ENCODE results near the gene ASAH2B. TPM values are rescaled to one million over a fixed set of nuclear protein-coding genes. Genes with fewer than 3 reads are reported as not detected.
"Not testable (repeated sequence)": the region's sequence is repeated elsewhere in the genome, so short reads cannot be mapped to it uniquely, and the experiment has no call there.

Gene ASAH2B
- total RNA-seq, 5 donors from 2014 or later (not counting 1 experiment from before 2014, with no cell fraction given), result 1.9 to 6.6 (median 4.4) TPM

- 90% methylated on average over 5 of the region's 13 CpGs for WGBS (ENCODE audit: insufficient coverage)
- POLR2A ChIA-PET, result not testable (repeated sequence)
Observed at GRCh38 chr10:50710241-50710640, 29.5 kb upstream of the ASAH2B start.

GRCh38 chr10:50723812-50724211, 15.9 kb upstream of the ASAH2B start:
- H3K27me3 ChIP-seq (replicated peaks in 1 of 2; ENCODE audit: control insufficient read depth in 2 of 2, extremely low read depth in 1 of 2, insufficient read depth in 2 of 2, low read length in 1 of 2); H3K9me3 Mint-ChIP-seq; H3K4me1 Mint-ChIP-seq; POLR2A ChIA-PET; H3K4me3 ChIP-seq (ENCODE audit: control insufficient read depth in 1 of 2, extremely low read depth in 1 of 2, low read length in 1 of 2); H3K4me3 Mint-ChIP-seq; H3K27ac Mint-ChIP-seq; H3K36me3 Mint-ChIP-seq; H3K36me3 ChIP-seq (ENCODE audit: control insufficient read depth in 2 of 2, extremely low read depth in 1 of 2, insufficient read depth in 1 of 2, low read length in 1 of 2); H3K27ac ChIP-seq (ENCODE audit: low read length); DNase-seq; H3K9me3 ChIP-seq; H3K4me1 ChIP-seq (ENCODE audit: control insufficient read depth in 1 of 2, extremely low read depth in 1 of 2, insufficient read depth in 2 of 2, low read length in 2 of 2); CTCF ChIA-PET; ATAC-seq (replicated peaks in 1 of 4): not testable (repeated sequence)
- H3K27me3 Mint-ChIP-seq, result peaks cover 31 to 35% of the 10 kb centered on the region in 2 donors
- WGBS (ENCODE audit: insufficient coverage), result 0% methylated on average over 1 of the region's 5 CpGs

More at GRCh38 chr10:50710241-50710640, 29.5 kb upstream of the ASAH2B start:
- H3K27ac ChIP-seq (ENCODE audit: low read length); H3K4me3 Mint-ChIP-seq; H3K4me1 ChIP-seq (ENCODE audit: control insufficient read depth in 1 of 2, extremely low read depth in 1 of 2, insufficient read depth in 2 of 2, low read length in 2 of 2); H3K27me3 ChIP-seq (replicated peaks in 1 of 2; ENCODE audit: control insufficient read depth in 2 of 2, extremely low read depth in 1 of 2, insufficient read depth in 2 of 2, low read length in 1 of 2); H3K36me3 Mint-ChIP-seq; DNase-seq; H3K4me3 ChIP-seq (ENCODE audit: control insufficient read depth in 1 of 2, extremely low read depth in 1 of 2, low read length in 1 of 2); CTCF ChIA-PET; H3K36me3 ChIP-seq (ENCODE audit: control insufficient read depth in 2 of 2, extremely low read depth in 1 of 2, insufficient read depth in 1 of 2, low read length in 1 of 2); H3K27me3 Mint-ChIP-seq; ATAC-seq (replicated peaks in 1 of 4); H3K4me1 Mint-ChIP-seq; H3K27ac Mint-ChIP-seq; H3K9me3 Mint-ChIP-seq; H3K9me3 ChIP-seq: not testable (repeated sequence)

GRCh38 chr10:50728112-50728511, 11.6 kb upstream of the ASAH2B start:
- POLR2A ChIA-PET; H3K9me3 Mint-ChIP-seq; H3K27ac Mint-ChIP-seq; H3K27ac ChIP-seq (ENCODE audit: low read length); H3K4me3 Mint-ChIP-seq; H3K27me3 ChIP-seq (replicated peaks in 1 of 2; ENCODE audit: control insufficient read depth in 2 of 2, extremely low read depth in 1 of 2, insufficient read depth in 2 of 2, low read length in 1 of 2); CTCF ChIA-PET; ATAC-seq (replicated peaks in 1 of 4); H3K36me3 Mint-ChIP-seq; DNase-seq; H3K9me3 ChIP-seq; H3K36me3 ChIP-seq (ENCODE audit: control insufficient read depth in 2 of 2, extremely low read depth in 1 of 2, insufficient read depth in 1 of 2, low read length in 1 of 2); H3K4me1 Mint-ChIP-seq; H3K4me1 ChIP-seq (ENCODE audit: control insufficient read depth in 1 of 2, extremely low read depth in 1 of 2, insufficient read depth in 2 of 2, low read length in 2 of 2); H3K4me3 ChIP-seq (ENCODE audit: control insufficient read depth in 1 of 2, extremely low read depth in 1 of 2, low read length in 1 of 2): not testable (repeated sequence)
- WGBS (ENCODE audit: insufficient coverage), result 55% methylated on average over 1 of the region's 2 CpGs
- H3K27me3 Mint-ChIP-seq, result peaks cover 32 to 39% of the 10 kb centered on the region in 2 donors

- H3K27ac Mint-ChIP-seq, result peak overlapping the region; percentile 85 to 95
- H3K36me3 Mint-ChIP-seq; POLR2A ChIA-PET; H3K9me3 ChIP-seq; H3K27me3 ChIP-seq (replicated peaks in 1 of 2; ENCODE audit: control insufficient read depth in 2 of 2, extremely low read depth in 1 of 2, insufficient read depth in 2 of 2, low read length in 1 of 2); CTCF ChIA-PET; H3K27me3 Mint-ChIP-seq; H3K36me3 ChIP-seq (ENCODE audit: control insufficient read depth in 2 of 2, extremely low read depth in 1 of 2, insufficient read depth in 1 of 2, low read length in 1 of 2); H3K9me3 Mint-ChIP-seq: not testable (repeated sequence)
- peak overlapping the region; percentile 87 to 89 for H3K4me3 ChIP-seq (ENCODE audit: control insufficient read depth in 1 of 2, extremely low read depth in 1 of 2, low read length in 1 of 2)
- DNase-seq (peak in 1 of 35 experiments; percentile 2), ATAC-seq (replicated peaks in 1 of 4) (peak in 2 of 4 experiments; percentile 18 to 21)
- H3K4me1 ChIP-seq (ENCODE audit: control insufficient read depth in 1 of 2, extremely low read depth in 1 of 2, insufficient read depth in 2 of 2, low read length in 2 of 2), result peaks cover 5 to 17% of the 10 kb centered on the region in 2 experiments
- H3K27ac ChIP-seq (ENCODE audit: low read length), result peak overlapping the region; percentile 74
- H3K4me3 Mint-ChIP-seq, result peak overlapping the region; percentile 95 to 99 (median 96)
- WGBS (ENCODE audit: insufficient coverage), result 50% methylated on average over 13 of the region's 23 CpGs
- peaks cover 28 to 41% (median 34%) of the 10 kb centered on the region in 3 donors for H3K4me1 Mint-ChIP-seq
Observed at GRCh38 chr10:50738987-50739617, 634 bp upstream of the ASAH2B start.

GRCh38 chr10:50740293-50740648, 535 bp downstream of the ASAH2B start:
- ATAC-seq (replicated peaks in 1 of 4), result peak; percentile 40 to 56 (median 50)
- ChIA-PET CTCF (interaction anchor here in 1 of 2 donors (0.6 kb wide), 1 partner anchor 1220 kb away, joined by 4 read pairs; no protein-coding TSS in a partner anchor), POLR2A (interaction anchor here in 1 of 2 donors (0.7 kb wide), 1 partner anchor 320 kb away, joined by 3 read pairs; no protein-coding TSS in a partner anchor)
- H3K4me1 Mint-ChIP-seq, result peaks cover 28 to 41% (median 34%) of the 10 kb centered on the region in 3 donors
- peak in 8 of 35 experiments; percentile 1 to 42 (median 10) for DNase-seq
- no peaks in the 10 kb centered on the region for H3K36me3 ChIP-seq (ENCODE audit: control insufficient read depth in 2 of 2, extremely low read depth in 1 of 2, insufficient read depth in 1 of 2, low read length in 1 of 2)
- H3K4me3 Mint-ChIP-seq, result peak overlapping the region; percentile 95 to 99 (median 96)
- peak overlapping the region; percentile 87 to 89 for H3K4me3 ChIP-seq (ENCODE audit: control insufficient read depth in 1 of 2, extremely low read depth in 1 of 2, low read length in 1 of 2)
- 7% methylated on average over 3 of the region's 8 CpGs for WGBS (ENCODE audit: insufficient coverage)
- peaks cover 5 to 17% of the 10 kb centered on the region in 2 experiments for H3K4me1 ChIP-seq (ENCODE audit: control insufficient read depth in 1 of 2, extremely low read depth in 1 of 2, insufficient read depth in 2 of 2, low read length in 2 of 2)
- H3K27me3 Mint-ChIP-seq, result no peaks in the 10 kb centered on the region
- H3K27ac Mint-ChIP-seq, result peak overlapping the region; percentile 85 to 95
- no peaks in the 10 kb centered on the region for H3K36me3 Mint-ChIP-seq
- H3K9me3 Mint-ChIP-seq, result no peaks in the 10 kb centered on the region
- H3K27me3 ChIP-seq (replicated peaks in 1 of 2; ENCODE audit: control insufficient read depth in 2 of 2, extremely low read depth in 1 of 2, insufficient read depth in 2 of 2, low read length in 1 of 2), result no peaks in the 10 kb centered on the region
- H3K27ac ChIP-seq (ENCODE audit: low read length), result peak overlapping the region; percentile 74
- no peaks in the 10 kb centered on the region for H3K9me3 ChIP-seq

GRCh38 chr10:50742820-50743219, 3.1 kb downstream of the ASAH2B start:
- H3K36me3 ChIP-seq (ENCODE audit: control insufficient read depth in 2 of 2, extremely low read depth in 1 of 2, insufficient read depth in 1 of 2, low read length in 1 of 2); CTCF ChIA-PET; H3K4me3 Mint-ChIP-seq; H3K9me3 Mint-ChIP-seq; H3K4me3 ChIP-seq (ENCODE audit: control insufficient read depth in 1 of 2, extremely low read depth in 1 of 2, low read length in 1 of 2); H3K9me3 ChIP-seq; H3K27ac Mint-ChIP-seq; H3K27me3 Mint-ChIP-seq; POLR2A ChIA-PET; H3K27me3 ChIP-seq (replicated peaks in 1 of 2; ENCODE audit: control insufficient read depth in 2 of 2, extremely low read depth in 1 of 2, insufficient read depth in 2 of 2, low read length in 1 of 2); H3K27ac ChIP-seq (ENCODE audit: low read length); H3K36me3 Mint-ChIP-seq; DNase-seq; ATAC-seq (replicated peaks in 1 of 4): not testable (repeated sequence)
- 100% methylated on average over 3 of the region's 10 CpGs for WGBS (ENCODE audit: insufficient coverage)
- peaks cover 5 to 17% of the 10 kb centered on the region in 2 experiments for H3K4me1 ChIP-seq (ENCODE audit: control insufficient read depth in 1 of 2, extremely low read depth in 1 of 2, insufficient read depth in 2 of 2, low read length in 2 of 2)
- H3K4me1 Mint-ChIP-seq, result peaks cover 28 to 40% (median 32%) of the 10 kb centered on the region in 3 donors

Data from T-cell (primary cell).